ENCODE measurements around the gene RPH3AL.
"Not testable (repeated sequence)": the region's sequence is repeated elsewhere in the genome, so short reads cannot be mapped to it uniquely, and the experiment has no call there.

The RPH3AL gene

GRCh38 chr17:372157-373152, 19.8 kb upstream of the RPH3AL start:
- in situ Hi-C loops (cut with MboI; ENCODE audit: low pct_unique_long_range_greater_than_20kb, low sequenced_read_pairs, unreplicated experiment) = no loop called here
- no peak for DNase-seq (ENCODE audit: low spot score)
- no peak for TF ChIP-seq CTCF (IDR thresholded peaks at IDR 0.05; ENCODE audit: extremely low read depth, insufficient read depth, missing control alignments)

- in situ Hi-C loops (cut with MboI; ENCODE audit: low pct_unique_long_range_greater_than_20kb, low sequenced_read_pairs, unreplicated experiment) = no loop called here
- no peak for DNase-seq (ENCODE audit: low spot score)
- TF ChIP-seq CTCF (IDR thresholded peaks at IDR 0.05; ENCODE audit: extremely low read depth, insufficient read depth, missing control alignments) = no peak
These were observed 19.0 kb upstream of the RPH3AL start for GRCh38 chr17:371583-371982.

GRCh38 chr17:367656-368055, 15.0 kb upstream of the RPH3AL start:
- DNase-seq (ENCODE audit: low spot score); in situ Hi-C loops (cut with MboI; ENCODE audit: low pct_unique_long_range_greater_than_20kb, low sequenced_read_pairs, unreplicated experiment): not testable (repeated sequence)

- DNase-seq (ENCODE audit: low spot score); in situ Hi-C loops (cut with MboI; ENCODE audit: low pct_unique_long_range_greater_than_20kb, low sequenced_read_pairs, unreplicated experiment): not testable (repeated sequence)
These were observed 14.3 kb upstream of the RPH3AL start for GRCh38 chr17:366657-367615.

- in situ Hi-C loops (cut with MboI; ENCODE audit: low pct_unique_long_range_greater_than_20kb, low sequenced_read_pairs, unreplicated experiment) = no loop called here
- no peak for DNase-seq (ENCODE audit: low spot score)
- no peak for TF ChIP-seq CTCF (IDR thresholded peaks at IDR 0.05; ENCODE audit: extremely low read depth, insufficient read depth, missing control alignments)
These were observed 12.2 kb upstream of the RPH3AL start for GRCh38 chr17:364766-365165.

- in situ Hi-C loops (cut with MboI; ENCODE audit: low pct_unique_long_range_greater_than_20kb, low sequenced_read_pairs, unreplicated experiment) = no loop called here
- DNase-seq (ENCODE audit: low spot score) = no peak
- no peak for TF ChIP-seq CTCF (IDR thresholded peaks at IDR 0.05; ENCODE audit: extremely low read depth, insufficient read depth, missing control alignments)
These were observed 11.7 kb upstream of the RPH3AL start for GRCh38 chr17:364308-364707.

- in situ Hi-C loops (cut with MboI; ENCODE audit: low pct_unique_long_range_greater_than_20kb, low sequenced_read_pairs, unreplicated experiment) = no loop called here
- no peak for DNase-seq (ENCODE audit: low spot score)
These were observed 10.1 kb upstream of the RPH3AL start for GRCh38 chr17:362721-363120.

More at GRCh38 chr17:362721-363120, 10.1 kb upstream of the RPH3AL start:
- TF ChIP-seq CTCF (IDR thresholded peaks at IDR 0.05; ENCODE audit: extremely low read depth, insufficient read depth, missing control alignments) = no peak

Data from GM13977 (cell line).